Measurements from ENCODE around the gene MED25.

GRCh38 chr19:49802836-49803528 lies 15.1 kb upstream of the MED25 start:
- TF ChIP-seq CTCF (conservative IDR thresholded peaks at IDR 0.05; ENCODE audit: low read depth, low read length) (no peak), EZH2 (IDR thresholded peaks at IDR 0.05; ENCODE audit: low read length, unreplicated experiment) (no peak), EZH2phosphoT487 (IDR thresholded peaks at IDR 0.05; ENCODE audit: borderline replicate concordance, low read length) (no peak)
